Mammary epithelial cell (primary cell): ENCODE data around the gene TMEM222.

Source experiments
- EZH2 ChIP-seq: IDR thresholded peaks from 2 replicates; pipeline ENCODE4 v1.6.1; 2012; ENCODE audit warnings: low read length, inconsistent platforms, borderline replicate concordance
- TF ChIP-seq, protein P1 (sequence below), 2 donors: IDR thresholded peaks in 1 of 2; conservative IDR thresholded peaks in 1 of 2; 2 replicates each; pipeline ENCODE4 v1.5.1; 2011 to 2012; ENCODE audit warnings: inconsistent platforms in 2 of 2, low read length in 2 of 2, mild to moderate bottlenecking in 2 of 2, control low read depth in 1 of 2, low read depth in 1 of 2; ENCODE audit not compliant: insufficient read depth in 1 of 2; ENCODE audit errors: extremely low read depth in 1 of 2

DNA sequence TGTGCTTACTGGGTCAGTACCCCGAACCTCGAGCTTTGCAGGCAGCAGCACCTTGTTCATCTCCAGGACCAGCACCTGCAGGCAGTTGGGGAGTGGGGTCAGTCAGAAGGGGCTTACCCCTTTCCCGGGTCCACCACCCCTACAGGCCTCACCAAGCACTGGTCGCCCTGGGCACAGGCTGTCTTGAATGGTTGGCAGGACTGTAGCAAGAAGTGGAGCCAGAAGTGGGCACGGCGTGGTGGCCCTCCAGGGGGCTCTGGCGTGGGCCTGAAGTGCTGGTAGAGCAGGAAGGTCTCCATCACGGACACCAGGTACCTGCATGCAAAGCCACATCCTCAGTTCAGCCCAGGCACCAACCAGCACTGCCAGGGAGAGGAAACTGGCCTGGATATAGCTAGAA is 39.6 kb downstream of the TMEM222 start:
- TF ChIP-seq, protein P1, sequence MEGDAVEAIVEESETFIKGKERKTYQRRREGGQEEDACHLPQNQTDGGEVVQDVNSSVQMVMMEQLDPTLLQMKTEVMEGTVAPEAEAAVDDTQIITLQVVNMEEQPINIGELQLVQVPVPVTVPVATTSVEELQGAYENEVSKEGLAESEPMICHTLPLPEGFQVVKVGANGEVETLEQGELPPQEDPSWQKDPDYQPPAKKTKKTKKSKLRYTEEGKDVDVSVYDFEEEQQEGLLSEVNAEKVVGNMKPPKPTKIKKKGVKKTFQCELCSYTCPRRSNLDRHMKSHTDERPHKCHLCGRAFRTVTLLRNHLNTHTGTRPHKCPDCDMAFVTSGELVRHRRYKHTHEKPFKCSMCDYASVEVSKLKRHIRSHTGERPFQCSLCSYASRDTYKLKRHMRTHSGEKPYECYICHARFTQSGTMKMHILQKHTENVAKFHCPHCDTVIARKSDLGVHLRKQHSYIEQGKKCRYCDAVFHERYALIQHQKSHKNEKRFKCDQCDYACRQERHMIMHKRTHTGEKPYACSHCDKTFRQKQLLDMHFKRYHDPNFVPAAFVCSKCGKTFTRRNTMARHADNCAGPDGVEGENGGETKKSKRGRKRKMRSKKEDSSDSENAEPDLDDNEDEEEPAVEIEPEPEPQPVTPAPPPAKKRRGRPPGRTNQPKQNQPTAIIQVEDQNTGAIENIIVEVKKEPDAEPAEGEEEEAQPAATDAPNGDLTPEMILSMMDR (conservative IDR thresholded peaks at IDR 0.05 in 1 of 2, IDR thresholded peaks at IDR 0.05 in 1 of 2; ENCODE audit: extremely low read depth in 1 of 2, insufficient read depth in 1 of 2, low read depth in 1 of 2, low read length in 2 of 2), result no peak
- TF ChIP-seq EZH2, result no peak
